OCI-LY7 (cell line): Measurements from ENCODE around the gene EPB41L4B.

ENCODE experiments used
- CTCF ChIP-seq: fragments of 200-600 bp; sonication (generic); conservative IDR thresholded peaks from 2 replicates; pipeline ENCODE4 v1.5.1; 2014; ENCODE audit warnings: mild to moderate bottlenecking, antibody characterized with exemption, low read length, moderate library complexity, mixed read lengths
- EZH2phosphoT487 ChIP-seq: fragments of 200-600 bp; sonication (generic); IDR thresholded peaks from 2 replicates; pipeline ENCODE4 v1.6.1; 2018; ENCODE audit warnings: low read depth, borderline replicate concordance, mild to moderate bottlenecking, mixed run types, antibody characterized with exemption, low read length, moderate library complexity, mixed read lengths

GRCh38 chr9:109297899-109298298 lies 23.0 kb downstream of the EPB41L4B start:
- TF ChIP-seq CTCF (no peak), EZH2phosphoT487 (no peak)
